Thymus (tissue), 11 donors: ENCODE data around the gene PC. TPM values are rescaled to one million over a fixed set of nuclear protein-coding genes. Genes with fewer than 3 reads are reported as not detected.
A peak's percentile ranks its signal among the peaks of the same experiment; 100 is the strongest.

Source experiments
- DNase-seq, 9 donors: peaks; one replicate each; pipeline ENCODE4 v3.0.0-alpha.2; 2013; ENCODE audit warnings: low spot score in 9 of 9, low read depth in 6 of 9, missing footprints in 1 of 9
- H3K27ac ChIP-seq, 2 donors: one replicate each; pipeline ENCODE4 v1.5.1; 2013; ENCODE audit warnings: control low read depth in 1 of 2, low read depth in 1 of 2, low read length in 1 of 2, mild to moderate bottlenecking in 1 of 2, moderate library complexity in 1 of 2
- H3K27me3 ChIP-seq, 2 donors: one replicate each; pipeline ENCODE4 v1.5.1; 2013; ENCODE audit warnings: low read length in 1 of 2; ENCODE audit not compliant: control insufficient read depth in 2 of 2, insufficient read depth in 1 of 2
- H3K36me3 ChIP-seq, 2 donors: one replicate each; pipeline ENCODE4 v1.5.1; 2013; ENCODE audit warnings: low read length in 1 of 2, mild to moderate bottlenecking in 1 of 2, moderate library complexity in 1 of 2; ENCODE audit not compliant: control insufficient read depth in 2 of 2, insufficient read depth in 2 of 2
- H3K4me1 ChIP-seq, 2 donors: one replicate each; pipeline ENCODE4 v1.5.1; 2013; ENCODE audit warnings: low read length in 2 of 2; ENCODE audit not compliant: control insufficient read depth in 2 of 2, insufficient read depth in 2 of 2
- H3K4me3 ChIP-seq, 2 donors: one replicate each; pipeline ENCODE4 v1.5.1; 2013; ENCODE audit warnings: low read length in 2 of 2, control low read depth in 1 of 2, mild to moderate bottlenecking in 1 of 2
- H3K9me3 ChIP-seq, 2 donors: one replicate each; pipeline ENCODE4 v1.5.1; 2013; ENCODE audit warnings: low read length in 1 of 2, mild to moderate bottlenecking in 1 of 2; ENCODE audit not compliant: control insufficient read depth in 2 of 2, insufficient read depth in 1 of 2
- WGBS: extraction: QIAGEN DNeasy Blood & Tissue Kit; methylation state at CpG from one replicate; pipeline ENCODE4 v1.1.7; 2013; 5-methylcytosine and 5-hydroxymethylcytosine counted together
- polyA plus RNA-seq: library from polyadenylated mRNA; stranded (reverse); fragments of 200-250 nt; gene quantifications from one replicate; pipeline ENCODE4 v1.2.3, GENCODE V29; 2013
- total RNA-seq: library from RNA; stranded (reverse); fragments of 120-200 nt; gene quantifications from one replicate; pipeline ENCODE4 v1.2.4, GENCODE V29; 2013
- donor health status: healthy.

Gene PC
- total and polyA plus RNA-seq, 2 donors, result 3.4 to 9.9 TPM

DNA sequence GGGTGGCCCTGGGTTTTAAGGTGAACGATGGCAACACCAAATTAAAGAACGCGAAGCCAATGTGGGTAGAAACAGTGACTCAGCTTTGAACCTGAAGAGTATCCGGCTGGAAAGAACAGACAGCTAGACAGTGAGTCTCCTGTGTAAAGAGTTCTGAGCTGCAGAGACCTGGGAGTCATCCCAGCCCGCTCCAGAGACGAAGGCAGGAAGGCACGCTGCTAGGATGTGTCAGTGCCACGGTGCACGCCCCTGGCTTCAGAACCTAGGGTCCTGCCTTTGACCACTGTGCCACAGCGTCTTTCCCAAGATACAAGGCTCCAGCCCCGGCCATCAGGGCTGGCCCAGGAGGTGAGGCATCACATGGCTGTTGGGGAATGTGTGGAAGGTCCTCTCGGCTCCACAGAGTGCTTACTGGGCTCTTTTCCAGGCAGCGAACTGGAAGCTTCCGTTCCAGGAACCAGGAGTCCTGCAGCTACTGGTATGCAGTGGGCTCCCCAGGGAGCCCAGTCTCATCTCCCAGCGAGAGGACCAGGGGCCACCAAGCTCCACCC, 71.4 kb downstream of the PC start:
- H3K4me3 ChIP-seq, result no peak overlapping the region
- H3K27me3 ChIP-seq, result no peaks in the 10 kb centered on the region
- WGBS, result 93% methylated on average over 15 of the region's 15 CpGs
- DNase-seq, result no peak
- H3K27ac ChIP-seq, result no peak overlapping the region
- no peaks in the 10 kb centered on the region for H3K36me3 ChIP-seq
- peaks cover 3 to 5% of the 10 kb centered on the region in 2 donors for H3K4me1 ChIP-seq
- no peaks in the 10 kb centered on the region for H3K9me3 ChIP-seq

GRCh38 chr11:66885950-66886440, 72.2 kb downstream of the PC start:
- H3K27ac ChIP-seq, result no peak overlapping the region
- H3K4me3 ChIP-seq, result no peak overlapping the region
- H3K9me3 ChIP-seq, result no peaks in the 10 kb centered on the region
- H3K4me1 ChIP-seq, result peaks cover 7 to 12% of the 10 kb centered on the region in 2 donors
- no peaks in the 10 kb centered on the region for H3K27me3 ChIP-seq
- DNase-seq, result no peak
- 84% methylated on average over 11 of the region's 11 CpGs for WGBS
- no peaks in the 10 kb centered on the region for H3K36me3 ChIP-seq

DNA sequence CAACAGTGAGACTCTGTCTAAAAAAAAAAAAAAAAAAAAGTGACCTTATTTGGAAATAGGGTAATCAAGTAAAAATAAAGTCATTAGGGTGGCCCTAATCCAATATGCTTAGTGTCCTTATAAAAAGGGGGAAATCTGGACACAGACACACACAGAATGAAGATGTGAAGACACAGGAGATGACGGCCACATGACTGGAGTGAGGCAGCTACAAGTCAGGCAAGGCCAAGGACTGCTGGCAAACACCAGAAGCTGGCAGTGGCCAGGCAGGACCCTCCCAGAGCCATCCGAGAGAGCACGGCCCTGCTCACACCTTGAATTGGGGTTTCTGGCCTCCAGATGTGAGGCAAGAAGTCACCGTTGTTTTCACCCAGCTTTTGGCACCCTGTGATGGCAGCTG, 72.7 kb downstream of the PC start:
- WGBS, result 97% methylated on average over 4 of the region's 4 CpGs
- no peak overlapping the region for H3K4me3 ChIP-seq
- no peak for DNase-seq
- H3K27ac ChIP-seq, result no peak overlapping the region
- H3K27me3 ChIP-seq, result no peaks in the 10 kb centered on the region
- no peaks in the 10 kb centered on the region for H3K9me3 ChIP-seq
- no peaks in the 10 kb centered on the region for H3K36me3 ChIP-seq
- H3K4me1 ChIP-seq, result peaks cover 12 to 18% of the 10 kb centered on the region in 2 donors

- H3K4me3 ChIP-seq, result no peak overlapping the region
- H3K27ac ChIP-seq, result no peak overlapping the region
- no peaks in the 10 kb centered on the region for H3K27me3 ChIP-seq
- WGBS, result 98% methylated on average over 4 of the region's 4 CpGs
- H3K4me1 ChIP-seq, result peaks cover 17 to 27% of the 10 kb centered on the region in 2 donors
- no peak for DNase-seq
- no peaks in the 10 kb centered on the region for H3K9me3 ChIP-seq
- H3K36me3 ChIP-seq, result no peaks in the 10 kb centered on the region
These were observed 73.7 kb downstream of the PC start for GRCh38 chr11:66884443-66884842.

GRCh38 chr11:66883016-66883965, 74.9 kb downstream of the PC start:
- H3K27ac ChIP-seq, result no peak overlapping the region
- peak in 6 of 9 donors; percentile 29 to 67 (median 56) for DNase-seq
- WGBS, result 66% methylated on average over 29 of the region's 29 CpGs
- no peaks in the 10 kb centered on the region for H3K36me3 ChIP-seq
- no peak overlapping the region for H3K4me3 ChIP-seq
- no peaks in the 10 kb centered on the region for H3K27me3 ChIP-seq
- peaks cover 17 to 30% of the 10 kb centered on the region in 2 donors for H3K4me1 ChIP-seq
- H3K9me3 ChIP-seq, result no peaks in the 10 kb centered on the region

- Histone ChIP-seq H3K36me3 (no peaks in the 10 kb centered on the region), H3K27me3 (no peaks in the 10 kb centered on the region), H3K4me1 (peaks cover 17 to 30% of the 10 kb centered on the region in 2 donors), H3K4me3 (no peak overlapping the region), H3K27ac (no peak overlapping the region), H3K9me3 (no peaks in the 10 kb centered on the region)
- no peak for DNase-seq
- 83% methylated on average over 14 of the region's 14 CpGs for WGBS
These were observed 75.6 kb downstream of the PC start for GRCh38 chr11:66882561-66883015.

GRCh38 chr11:66881927-66882452, 76.2 kb downstream of the PC start:
- WGBS, result 95% methylated on average over 9 of the region's 9 CpGs

DNA sequence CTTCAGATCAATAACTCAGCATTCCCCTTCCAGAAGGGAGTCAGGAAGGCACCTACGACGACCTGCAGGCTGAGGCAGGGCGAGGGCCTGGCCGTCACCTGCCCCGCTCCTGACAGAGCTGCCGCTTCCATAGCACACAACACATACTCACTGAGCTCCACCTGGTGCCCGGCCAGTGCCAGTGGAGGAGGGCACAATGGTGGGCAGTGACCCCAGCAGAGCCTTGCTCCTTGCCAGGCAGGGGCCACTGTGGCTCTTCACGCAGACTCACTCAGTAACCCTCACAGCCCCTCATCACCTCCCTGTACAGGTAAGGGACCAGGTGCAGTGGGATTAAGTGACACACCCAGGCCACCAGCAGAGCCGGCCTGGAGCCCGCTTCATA, 76.7 kb downstream of the PC start:
- no peak for DNase-seq
- 95% methylated on average over 10 of the region's 10 CpGs for WGBS
- no peak overlapping the region for H3K27ac ChIP-seq
- H3K4me1 ChIP-seq, result peaks cover 17 to 30% of the 10 kb centered on the region in 2 donors
- H3K4me3 ChIP-seq, result no peak overlapping the region
- no peaks in the 10 kb centered on the region for H3K9me3 ChIP-seq
- H3K27me3 ChIP-seq, result no peaks in the 10 kb centered on the region
- no peaks in the 10 kb centered on the region for H3K36me3 ChIP-seq

More at GRCh38 chr11:66881927-66882452, 76.2 kb downstream of the PC start:
- Histone ChIP-seq H3K27ac (no peak overlapping the region), H3K36me3 (no peaks in the 10 kb centered on the region), H3K9me3 (no peaks in the 10 kb centered on the region), H3K27me3 (no peaks in the 10 kb centered on the region), H3K4me3 (no peak overlapping the region), H3K4me1 (peaks cover 17 to 30% of the 10 kb centered on the region in 2 donors)
- DNase-seq, result no peak
